ENCODE data around the gene IQCF2.
"Not testable (repeated sequence)": the region's sequence is repeated elsewhere in the genome, so short reads cannot be mapped to it uniquely, and the experiment has no call there.

IQCF2 gene

GRCh38 chr3:51879937-51880336, 18.5 kb downstream of the IQCF2 start:
- no peak for DNase-seq

GRCh38 chr3:51886447-51886846, 25.0 kb downstream of the IQCF2 start:
- no peak for DNase-seq

DNA sequence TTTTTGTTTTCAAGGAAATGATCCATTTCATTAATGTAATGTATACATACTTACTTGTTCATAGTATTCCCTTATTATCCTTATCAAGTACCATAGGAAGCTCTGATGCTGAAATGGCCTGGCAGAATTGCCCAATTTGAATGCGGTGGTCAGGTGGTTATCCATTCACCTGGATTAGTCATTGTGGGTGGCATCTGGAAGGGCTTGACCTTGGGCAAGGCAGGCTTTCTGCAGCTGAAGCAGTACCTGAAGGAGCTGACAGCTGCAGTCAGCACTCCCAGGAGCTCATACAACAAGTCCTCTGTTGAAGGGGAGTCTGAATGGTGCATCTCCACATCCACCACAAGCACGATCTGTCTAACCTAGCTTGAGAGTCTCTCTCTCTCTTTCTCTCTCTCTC, 26.2 kb downstream of the IQCF2 start:
- no peak for DNase-seq

DNA sequence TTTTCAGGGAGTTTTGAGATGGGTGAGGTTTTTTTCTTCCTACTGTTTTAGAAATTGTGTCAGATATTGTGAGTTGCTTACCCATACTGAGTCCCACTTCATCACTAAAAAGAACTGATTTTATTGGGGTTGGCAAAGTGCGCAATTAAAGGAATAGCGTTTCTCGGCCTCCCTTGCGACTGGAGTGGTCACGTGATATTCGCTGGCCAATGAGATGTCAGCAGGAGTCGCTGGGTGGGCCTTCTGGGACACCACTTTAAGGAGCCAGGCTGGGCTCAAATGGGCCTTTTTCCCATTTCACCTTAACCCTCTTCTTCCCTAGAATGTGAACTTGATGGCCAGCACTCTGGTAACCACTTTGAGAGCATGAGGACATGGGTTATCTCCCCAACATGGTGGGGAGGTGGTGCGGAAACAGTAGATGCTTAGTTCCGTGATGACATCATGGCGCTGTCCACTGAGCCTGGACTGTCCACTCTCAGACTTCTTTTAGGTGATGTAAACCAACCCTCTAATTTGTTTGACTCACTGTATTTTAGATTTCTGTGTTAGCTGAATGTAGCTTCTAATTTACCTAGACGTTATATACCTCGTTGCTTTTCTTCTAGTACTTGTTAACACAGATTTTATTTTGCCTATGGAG, 27.2 kb downstream of the IQCF2 start:
- no peak for DNase-seq

DNA sequence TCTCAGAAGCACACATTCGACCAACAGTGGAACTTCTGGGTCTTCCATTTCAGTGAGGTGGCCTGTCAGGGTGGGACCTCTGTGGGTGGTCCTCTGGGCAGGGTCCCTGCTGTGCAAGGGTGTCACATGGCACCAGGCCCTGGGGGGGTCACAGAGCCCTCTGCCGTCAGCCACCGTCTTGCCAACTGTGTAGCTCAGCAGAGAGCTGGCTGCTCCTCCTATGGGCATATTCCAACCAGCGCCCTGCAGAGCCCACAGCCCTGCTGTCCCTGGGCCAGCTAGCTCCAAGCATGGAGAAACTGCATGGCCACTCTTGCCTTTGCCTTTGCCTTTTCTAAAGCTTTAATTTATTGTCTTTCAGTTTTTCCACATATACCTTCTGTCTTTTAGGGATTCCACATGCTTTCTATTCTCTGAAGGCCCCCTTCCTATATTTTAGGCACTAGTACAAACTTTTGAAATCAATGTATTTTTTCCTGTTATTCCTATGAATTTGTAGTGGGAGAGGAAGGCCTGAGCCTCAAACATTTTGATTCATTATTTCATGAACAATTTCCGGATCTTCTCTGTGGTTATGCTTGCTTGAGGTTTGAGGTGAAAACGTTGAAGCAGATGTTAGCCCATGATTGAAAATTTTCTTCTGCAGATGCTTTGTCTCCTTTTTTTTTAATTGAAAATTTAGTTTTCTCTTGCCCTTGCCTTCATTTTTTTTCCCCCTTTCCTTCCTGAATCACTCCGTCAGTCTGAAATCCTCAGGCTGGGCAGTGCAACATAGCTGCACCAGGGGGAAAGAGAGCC, 30.0 kb downstream of the IQCF2 start:
- peak; percentile 22 for DNase-seq

GRCh38 chr3:51894391-51894790, 33.0 kb downstream of the IQCF2 start:
- no peak for DNase-seq

DNA sequence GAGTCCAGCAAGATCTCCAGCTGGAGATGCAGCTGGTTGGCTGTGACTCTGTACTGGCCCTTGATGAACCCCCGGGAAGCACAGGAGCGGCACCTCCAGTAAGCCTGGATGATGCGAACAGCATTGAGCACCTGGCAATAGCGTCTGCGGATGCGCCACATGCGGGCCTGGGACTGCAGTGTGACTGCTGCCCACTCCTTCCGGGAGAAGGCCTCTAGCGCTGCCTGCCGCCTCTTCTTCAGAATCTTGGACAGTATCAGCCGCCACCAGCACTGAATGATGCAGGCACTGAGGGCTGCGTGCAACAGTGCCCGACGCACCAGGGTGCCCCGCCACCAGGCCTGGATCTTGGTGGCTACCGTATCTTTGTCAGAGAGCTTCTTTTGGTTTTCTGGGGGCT, 33.5 kb downstream of the IQCF2 start:
- no peak for DNase-seq

GRCh38 chr3:51896607-51897305, 35.3 kb downstream of the IQCF2 start:
- DNase-seq: no peak

- DNase-seq: no peak
These were observed 36.0 kb downstream of the IQCF2 start for GRCh38 chr3:51897391-51897790.

DNA sequence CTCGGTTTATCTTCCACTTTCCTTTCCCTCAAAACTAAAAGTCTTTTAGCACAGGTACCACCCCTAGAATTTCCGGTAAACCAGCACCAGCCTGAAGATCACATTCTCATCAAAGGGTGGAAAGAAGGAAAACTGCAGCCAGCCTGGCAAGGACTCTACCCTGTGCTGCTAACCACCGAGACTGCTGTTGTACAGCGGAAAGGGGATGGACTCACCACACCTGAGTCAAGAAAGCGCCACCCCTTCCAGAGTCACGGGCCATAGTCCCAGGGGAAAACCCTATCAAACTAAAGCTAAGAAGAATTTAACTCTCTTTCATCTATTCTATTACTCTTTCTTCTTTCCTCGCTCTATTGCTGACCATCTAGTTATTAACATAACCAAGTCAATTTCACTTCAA, 38.6 kb downstream of the IQCF2 start:
- not testable (repeated sequence) for DNase-seq

DNA sequence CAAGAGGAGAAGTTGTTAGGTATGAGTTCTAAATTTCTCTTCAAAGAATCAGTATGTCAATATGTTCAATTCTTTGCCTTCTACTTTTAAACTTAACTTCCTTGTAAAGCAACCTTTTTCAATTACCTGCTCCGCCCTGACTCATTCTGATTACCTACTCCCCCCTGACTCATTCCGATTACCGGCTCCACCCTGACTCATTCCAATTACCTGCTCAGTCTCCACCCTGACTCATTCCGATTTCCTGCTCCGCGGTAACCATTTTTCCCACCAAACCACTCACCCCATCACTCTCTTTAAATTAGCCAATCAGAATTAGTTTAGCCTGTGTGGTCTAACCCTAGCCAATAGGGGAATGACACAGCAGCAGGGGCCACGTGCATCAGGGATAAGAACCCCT, 40.9 kb downstream of the IQCF2 start:
- not testable (repeated sequence) for DNase-seq

- no peak for DNase-seq
These were observed 42.8 kb downstream of the IQCF2 start for GRCh38 chr3:51904034-51904823.

DNA sequence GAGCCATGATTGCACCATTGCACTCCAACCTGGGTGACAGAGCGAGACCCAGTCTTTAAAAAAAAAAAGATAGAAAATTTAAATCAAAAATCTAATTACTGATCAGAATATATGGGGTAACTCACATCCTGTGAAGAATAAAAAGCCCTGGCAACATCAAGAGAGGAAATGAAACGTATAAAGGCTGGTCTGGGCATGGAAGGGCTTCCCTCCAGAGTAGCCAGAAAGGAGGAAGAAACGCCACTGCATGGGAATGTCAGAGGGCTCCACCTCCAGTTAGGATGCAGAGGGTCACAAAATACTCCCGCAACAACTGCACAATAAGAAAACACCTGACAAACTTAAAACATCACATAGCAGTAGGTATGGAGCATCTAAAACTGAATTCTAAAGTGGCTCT, 46.6 kb downstream of the IQCF2 start:
- no peak for DNase-seq
